ENCODE results near the gene DDX6.

The DDX6 gene

DNA sequence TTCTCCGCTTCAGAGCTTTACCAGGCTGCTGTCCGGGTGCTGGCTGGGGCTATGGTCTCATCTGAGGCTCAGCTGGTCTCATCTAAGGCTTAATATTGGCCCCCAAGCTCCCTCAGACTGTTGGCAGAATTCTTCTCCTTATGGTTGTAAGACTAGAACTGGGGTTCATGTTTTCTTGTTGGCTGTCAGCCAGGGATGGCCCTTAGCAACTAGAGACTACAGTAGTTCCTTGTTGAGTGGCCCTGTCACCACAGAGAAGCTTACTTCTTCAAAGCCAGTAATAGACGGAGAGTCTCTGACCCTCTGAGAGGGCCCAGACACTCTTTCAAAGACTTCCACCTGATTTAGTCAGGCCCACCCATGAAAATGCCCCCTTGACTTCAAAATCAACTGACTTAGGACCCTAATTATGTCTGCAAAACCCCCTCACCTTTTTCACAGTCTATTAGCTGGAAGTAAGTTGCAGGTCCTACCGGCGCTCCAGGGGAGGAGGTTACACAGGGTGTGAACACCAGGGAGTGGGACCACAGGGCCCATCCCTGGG, 87.3 kb downstream of the DDX6 start:
- no peak for DNase-seq (ENCODE audit: low read depth, low spot score)

DNA sequence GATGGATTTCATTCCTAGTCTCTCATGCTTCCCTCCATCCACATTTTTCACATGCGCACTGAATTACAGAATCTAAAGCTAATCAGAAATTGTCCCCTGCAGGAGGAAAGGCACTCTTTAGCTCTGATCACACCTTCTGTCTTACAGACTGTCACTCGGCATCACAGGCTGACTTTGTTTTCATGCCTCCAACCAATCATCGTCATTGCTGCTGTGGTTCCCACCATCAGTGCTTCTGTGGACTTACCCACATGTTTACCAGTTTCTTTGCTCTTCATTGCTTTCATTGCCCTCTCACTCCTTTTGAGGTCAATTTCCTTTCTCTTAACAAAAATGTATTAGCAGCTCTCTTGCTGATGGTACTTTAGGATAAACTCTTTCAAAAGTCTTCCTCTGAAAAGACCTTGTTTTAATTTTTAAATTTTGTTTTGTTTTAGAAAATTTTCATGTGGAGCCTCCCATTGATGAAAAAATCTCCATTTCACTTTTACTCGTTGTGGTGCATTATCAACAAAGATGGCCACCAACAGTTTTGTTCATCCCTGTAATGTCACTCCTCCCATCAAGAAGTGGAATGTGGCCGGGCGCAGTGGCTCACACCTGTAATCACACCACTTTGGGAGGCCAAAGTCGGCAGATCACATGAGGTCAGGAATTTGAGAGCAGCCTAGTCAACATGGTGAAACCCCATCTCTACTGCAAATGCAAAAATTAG, 91.3 kb downstream of the DDX6 start:
- DNase-seq (ENCODE audit: low read depth, low spot score) = no peak
